OCI-LY3 (cell line): Measurements from ENCODE around the gene MGAT5B.

ENCODE experiments used
- H2AFZ ChIP-seq: fragments of 200-600, 300-600 bp; shearing (Covaris generic); 2 replicates; pipeline ENCODE4 v1.6.0; 2014; ENCODE audit warnings: antibody characterized with exemption, low read depth, low read length
- H3K27ac ChIP-seq: fragments of 200-600, 300-600 bp; sonication (generic); 2 replicates; pipeline ENCODE4 v1.5.1; 2014; ENCODE audit warnings: mild to moderate bottlenecking, low read length, moderate library complexity, mixed read lengths
- H3K27me3 ChIP-seq: fragments of 200-600, 300-600 bp; sonication (generic); 2 replicates; pipeline ENCODE4 v1.6.1; 2014; ENCODE audit warnings: low read depth, low read length, mixed read lengths
- H3K36me3 ChIP-seq: fragments of 200-600, 300-600 bp; sonication (generic); replicated peaks from 2 replicates; pipeline ENCODE3; 2014; ENCODE audit warnings: low read depth, low read length, mixed read lengths
- H3K4me1 ChIP-seq: fragments of 300-600, 200-600 bp; sonication (generic); 2 replicates; pipeline ENCODE4 v1.6.1; 2014; ENCODE audit warnings: low read length, mixed read lengths
- H3K4me2 ChIP-seq: fragments of 200-600, 300-600 bp; sonication (generic); 2 replicates; pipeline ENCODE4 v1.6.1; 2014; ENCODE audit warnings: low read length, mixed read lengths
- H3K4me3 ChIP-seq: fragments of 300-600, 200-600 bp; sonication (generic); 2 replicates; pipeline ENCODE4 v1.5.1; 2014; ENCODE audit warnings: antibody characterized with exemption, mild to moderate bottlenecking, low read length, moderate library complexity
- H3K79me2 ChIP-seq: fragments of 300-600, 200-600 bp; shearing (Covaris generic); 2 replicates; pipeline ENCODE4 v1.6.1; 2014; ENCODE audit warnings: mild to moderate bottlenecking, low read length, mixed read lengths
- H3K9ac ChIP-seq: fragments of 300-600, 200-600 bp; shearing (Covaris generic); 2 replicates; pipeline ENCODE4 v1.6.0; 2014; ENCODE audit warnings: mild to moderate bottlenecking, low read length, moderate library complexity
- H3K9me3 ChIP-seq: fragments of 200-600, 300-600 bp; shearing (Covaris generic); 2 replicates; pipeline ENCODE4 v1.6.1; 2014; ENCODE audit warnings: low read length, mixed read lengths; ENCODE audit not compliant: insufficient read depth
- H4K20me1 ChIP-seq: fragments of 200-600, 300-600 bp; sonication (generic); 2 replicates; pipeline ENCODE4 v1.6.1; 2016; ENCODE audit warnings: low read length, mixed read lengths; ENCODE audit not compliant: insufficient read depth
- CTCF ChIP-seq: fragments of 200-600, 300-600 bp; sonication (generic); IDR thresholded peaks from 2 replicates; pipeline ENCODE4 v1.5.1; 2014; ENCODE audit warnings: antibody characterized with exemption, low read length, low read depth
- EZH2phosphoT487 ChIP-seq: fragments of 200-600 bp; shearing (Covaris generic); IDR thresholded peaks from 2 replicates; pipeline ENCODE4 v1.6.1; 2018; ENCODE audit warnings: antibody characterized with exemption, mixed run types, low read depth

MGAT5B gene

GRCh38 chr17:76870377-76870714, 2.1 kb downstream of the MGAT5B start:
- TF ChIP-seq EZH2phosphoT487 (no peak), CTCF (no peak)
- no peaks in the 10 kb centered on the region for H4K20me1 ChIP-seq
- H3K4me1 ChIP-seq = no peaks in the 10 kb centered on the region
- H2AFZ ChIP-seq = no peak overlapping the region
- no peaks in the 10 kb centered on the region for H3K36me3 ChIP-seq
- no peaks in the 10 kb centered on the region for H3K9me3 ChIP-seq
- no peak overlapping the region for H3K27ac ChIP-seq
- no peak overlapping the region for H3K4me2 ChIP-seq
- no peak overlapping the region for H3K9ac ChIP-seq
- no peaks in the 10 kb centered on the region for H3K79me2 ChIP-seq
- H3K27me3 ChIP-seq = no peaks in the 10 kb centered on the region
- H3K4me3 ChIP-seq = no peak overlapping the region

- no peak overlapping the region for H3K4me3 ChIP-seq
- no peak overlapping the region for H3K27ac ChIP-seq
- no peaks in the 10 kb centered on the region for H3K79me2 ChIP-seq
- H3K4me2 ChIP-seq = no peak overlapping the region
- no peaks in the 10 kb centered on the region for H3K9me3 ChIP-seq
- no peak overlapping the region for H2AFZ ChIP-seq
- H3K27me3 ChIP-seq = no peaks in the 10 kb centered on the region
- no peaks in the 10 kb centered on the region for H3K4me1 ChIP-seq
- no peak overlapping the region for H3K9ac ChIP-seq
- H4K20me1 ChIP-seq = no peaks in the 10 kb centered on the region
- TF ChIP-seq CTCF = no peak
- no peak for TF ChIP-seq EZH2phosphoT487
- H3K36me3 ChIP-seq = no peaks in the 10 kb centered on the region
Measured at GRCh38 chr17:76871668-76872067, 3.5 kb downstream of the MGAT5B start.

- H3K4me2 ChIP-seq = no peak overlapping the region
Measured at GRCh38 chr17:76872221-76872873, 4.1 kb downstream of the MGAT5B start.

GRCh38 chr17:76872874-76873221, 4.6 kb downstream of the MGAT5B start:
- H3K4me3 ChIP-seq = no peak overlapping the region
- H3K27ac ChIP-seq = no peak overlapping the region
- no peaks in the 10 kb centered on the region for H3K36me3 ChIP-seq
- H3K4me1 ChIP-seq = no peaks in the 10 kb centered on the region
- no peaks in the 10 kb centered on the region for H3K27me3 ChIP-seq
- no peaks in the 10 kb centered on the region for H3K79me2 ChIP-seq
- no peaks in the 10 kb centered on the region for H3K9me3 ChIP-seq
- no peak overlapping the region for H2AFZ ChIP-seq
- no peak for TF ChIP-seq CTCF
- TF ChIP-seq EZH2phosphoT487 = no peak
- no peaks in the 10 kb centered on the region for H4K20me1 ChIP-seq
- H3K4me2 ChIP-seq = no peak overlapping the region
- no peak overlapping the region for H3K9ac ChIP-seq

More at GRCh38 chr17:76872221-76872873, 4.1 kb downstream of the MGAT5B start:
- Histone ChIP-seq H4K20me1 (no peaks in the 10 kb centered on the region), H3K4me3 (no peak overlapping the region), H2AFZ (no peak overlapping the region), H3K9me3 (no peaks in the 10 kb centered on the region), H3K27ac (no peak overlapping the region), H3K79me2 (no peaks in the 10 kb centered on the region), H3K9ac (no peak overlapping the region), H3K4me1 (no peaks in the 10 kb centered on the region), H3K36me3 (no peaks in the 10 kb centered on the region), H3K27me3 (no peaks in the 10 kb centered on the region)
- TF ChIP-seq CTCF (no peak), EZH2phosphoT487 (no peak)
